ENCODE measurements around the gene PTPA. TPM values are rescaled to one million over a fixed set of nuclear protein-coding genes. Genes with fewer than 3 reads are reported as not detected.

The PTPA gene
- polyA plus RNA-seq, 1 donor from 2014 or later = 62.8 TPM

- TF ChIP-seq RAD21 (conservative IDR thresholded peaks at IDR 0.05) (no peak), SMC3 (conservative IDR thresholded peaks at IDR 0.05; ENCODE audit: poor library complexity) (peak; percentile 29), CTCF (IDR thresholded peaks at IDR 0.05; ENCODE audit: poor library complexity, severe bottlenecking) (peak; percentile 45), REST (IDR thresholded peaks at IDR 0.05; ENCODE audit: borderline replicate concordance) (peak; percentile 82), EP300 (conservative IDR thresholded peaks at IDR 0.05; ENCODE audit: poor library complexity, severe bottlenecking) (peak; percentile 77), EZH2 (IDR thresholded peaks at IDR 0.05; ENCODE audit: borderline replicate concordance, insufficient read depth, low read length, poor library complexity, severe bottlenecking) (no peak), TAF1 (IDR thresholded peaks at IDR 0.05; ENCODE audit: low read depth) (peak; percentile 81), POLR2AphosphoS5 (IDR thresholded peaks at IDR 0.05) (peak; percentile 97), MXI1 (conservative IDR thresholded peaks at IDR 0.05; ENCODE audit: poor library complexity, severe bottlenecking) (peak; percentile 81)
- H3K79me2 ChIP-seq (replicated peaks; ENCODE audit: insufficient read depth, low read length) = peaks cover 18% of the 10 kb centered on the region
- H3K9ac ChIP-seq (ENCODE audit: low read length) = peak within 1 kb of the TSS; percentile 83
- H3K9me3 ChIP-seq (ENCODE audit: low read length) = no peaks in the 10 kb centered on the region
- peak within 1 kb of the TSS; percentile 86 for H3K4me3 ChIP-seq (ENCODE audit: low read length)
- peak within 1 kb of the TSS; percentile 95 for H3K4me2 ChIP-seq (ENCODE audit: low read length)
- H2AFZ ChIP-seq (ENCODE audit: low read depth, low read length) = peak within 1 kb of the TSS; percentile 59
- no peaks in the 10 kb centered on the region for H3K9me2 ChIP-seq (ENCODE audit: insufficient read depth, low read length)
- no peaks in the 10 kb centered on the region for H3F3A ChIP-seq (ENCODE audit: insufficient read depth, low read length, poor library complexity, severe bottlenecking)
- no peaks in the 10 kb centered on the region for H3K27me3 ChIP-seq (ENCODE audit: insufficient read depth, low read depth, low read length)
- H3K36me3 ChIP-seq (ENCODE audit: insufficient read depth, low read length) = no peaks in the 10 kb centered on the region
- peak within 1 kb of the TSS; percentile 91 for H3K27ac ChIP-seq (ENCODE audit: low read length)
- H4K20me1 ChIP-seq (ENCODE audit: insufficient read depth) = no peaks in the 10 kb centered on the region
These were observed 30.4 kb upstream of the PTPA start, which contains the start of gene DOLPP1 for GRCh38 chr9:129080601-129081387. Gene DOLPP1 (plus strand): TSS chr9:129081111. CDS start chr9:129081132, 21 bp downstream.

GRCh38 chr9:129081388-129081904 is 29.8 kb upstream of the PTPA start:
- H3K9me3 ChIP-seq (ENCODE audit: low read length) = no peaks in the 10 kb centered on the region
- H3K9me2 ChIP-seq (ENCODE audit: insufficient read depth, low read length) = no peaks in the 10 kb centered on the region
- no peak for TF ChIP-seq REST (IDR thresholded peaks at IDR 0.05; ENCODE audit: borderline replicate concordance)
- no peak for TF ChIP-seq SMC3 (conservative IDR thresholded peaks at IDR 0.05; ENCODE audit: poor library complexity)
- no peak for TF ChIP-seq EZH2 (IDR thresholded peaks at IDR 0.05; ENCODE audit: borderline replicate concordance, insufficient read depth, low read length, poor library complexity, severe bottlenecking)
- TF ChIP-seq CTCF (IDR thresholded peaks at IDR 0.05; ENCODE audit: poor library complexity, severe bottlenecking) = no peak
- TF ChIP-seq RAD21 (conservative IDR thresholded peaks at IDR 0.05) = no peak
- TF ChIP-seq MXI1 (conservative IDR thresholded peaks at IDR 0.05; ENCODE audit: poor library complexity, severe bottlenecking) = no peak
- no peak for TF ChIP-seq EP300 (conservative IDR thresholded peaks at IDR 0.05; ENCODE audit: poor library complexity, severe bottlenecking)
- TF ChIP-seq TAF1 (IDR thresholded peaks at IDR 0.05; ENCODE audit: low read depth) = no peak
- TF ChIP-seq POLR2AphosphoS5 (IDR thresholded peaks at IDR 0.05) = no peak
- H3K79me2 ChIP-seq (replicated peaks; ENCODE audit: insufficient read depth, low read length) = peaks cover 18% of the 10 kb centered on the region
- H3K9ac ChIP-seq (ENCODE audit: low read length) = peak overlapping the region; percentile 83
- no peaks in the 10 kb centered on the region for H3K36me3 ChIP-seq (ENCODE audit: insufficient read depth, low read length)
- peak overlapping the region; percentile 95 for H3K4me2 ChIP-seq (ENCODE audit: low read length)
- no peaks in the 10 kb centered on the region for H3K27me3 ChIP-seq (ENCODE audit: insufficient read depth, low read depth, low read length)
- peak overlapping the region; percentile 46 for H2AFZ ChIP-seq (ENCODE audit: low read depth, low read length)
- H3K27ac ChIP-seq (ENCODE audit: low read length) = peak overlapping the region; percentile 91
- H3K4me3 ChIP-seq (ENCODE audit: low read length) = peak overlapping the region; percentile 86
- no peaks in the 10 kb centered on the region for H4K20me1 ChIP-seq (ENCODE audit: insufficient read depth)
- H3F3A ChIP-seq (ENCODE audit: insufficient read depth, low read length, poor library complexity, severe bottlenecking) = no peaks in the 10 kb centered on the region
